SK-N-SH (cell line): Measurements from ENCODE around the gene KRTAP3-3. TPM values are rescaled to one million over a fixed set of nuclear protein-coding genes. Genes with fewer than 3 reads are reported as not detected.

ENCODE experiments used
- CTCF ChIA-PET: fragments of 300-600, 350-600 bp; formaldehyde crosslinking; extraction: SDS; loops from one replicate; lab custom pipeline; 2021; lab: Yijun Ruan, JAX
- POLR2A ChIA-PET: fragments of 350-600 bp; sonication (Branson Sonifier 250); formaldehyde crosslinking; extraction: SDS; loops from one replicate; lab custom pipeline; 2020; ENCODE audit warnings: antibody characterized with exemption, inconsistent platforms; lab: Yijun Ruan, JAX
- DNase-seq: peaks from one replicate; pipeline ENCODE4 v3.0.0; 2012
- H2AFZ ChIP-seq: fragments of 200-600 bp; sonication (generic); 2 replicates; pipeline ENCODE4 v1.8.1; 2016; ENCODE audit warnings: antibody characterized with exemption, mild to moderate bottlenecking, low read depth
- H3F3A ChIP-seq: fragments of 200-600 bp; sonication (generic); replicated peaks from 2 replicates; pipeline ENCODE3; 2016; ENCODE audit warnings: antibody characterized with exemption, mild to moderate bottlenecking; ENCODE audit not compliant: insufficient read depth
- H3K27ac ChIP-seq, 2 experiments: fragments of 200-500 bp in 1 of 2; fragments of 200-600 bp in 1 of 2; sonication (Bioruptor generic) in 1 of 2; sonication (generic), shearing (Covaris generic) in 1 of 2; 2 replicates each; pipeline versions ENCODE4 v1.5.1 to v1.6.1; 2014 to 2016; ENCODE audit warnings: low read depth in 2 of 2, inconsistent platforms in 1 of 2, low read length in 1 of 2, mild to moderate bottlenecking in 1 of 2, mixed read lengths in 1 of 2
- H3K27me3 ChIP-seq: fragments of 200-600 bp; sonication (generic), shearing (Covaris generic); 2 replicates; pipeline ENCODE4 v1.6.1; 2016; ENCODE audit warnings: mixed run types; ENCODE audit not compliant: insufficient read depth
- H3K36me3 ChIP-seq, 2 experiments: fragments of 200-500 bp in 1 of 2; fragments of 200-600 bp in 1 of 2; sonication (Bioruptor generic) in 1 of 2; sonication (generic) in 1 of 2; replicated peaks in 1 of 2; 2 replicates each; pipeline versions ENCODE3 to v1.5.1; 2014 to 2016; ENCODE audit warnings: low read length in 1 of 2, mild to moderate bottlenecking in 1 of 2; ENCODE audit not compliant: insufficient read depth in 2 of 2, control insufficient read depth in 1 of 2
- H3K4me1 ChIP-seq, 2 experiments: fragments of 200-500 bp in 1 of 2; fragments of 200-600 bp in 1 of 2; sonication (Bioruptor generic) in 1 of 2; sonication (generic), shearing (Covaris generic) in 1 of 2; 2 replicates each; pipeline versions ENCODE4 v1.5.1 to v1.6.1; 2014 to 2016; ENCODE audit warnings: low read depth in 1 of 2, low read length in 1 of 2, mixed run types in 1 of 2; ENCODE audit not compliant: insufficient read depth in 2 of 2, control insufficient read depth in 1 of 2
- H3K4me2 ChIP-seq: fragments of 200-600 bp; sonication (generic), shearing (Covaris generic); 2 replicates; pipeline ENCODE4 v1.6.1; 2017; ENCODE audit warnings: mixed run types
- H3K4me3 ChIP-seq, 2 experiments: fragments of 200-500 bp in 1 of 2; fragments of 200-600 bp in 1 of 2; sonication (Bioruptor generic) in 1 of 2; sonication (generic), shearing (Covaris generic) in 1 of 2; 2 replicates each; pipeline versions ENCODE4 v1.5.1 to v1.8.1; 2014 to 2016; ENCODE audit warnings: low read depth in 2 of 2, inconsistent platforms in 1 of 2, low read length in 1 of 2, mild to moderate bottlenecking in 1 of 2, mixed read lengths in 1 of 2, moderate library complexity in 1 of 2
- H3K79me2 ChIP-seq: fragments of 200-600 bp; sonication (generic); 2 replicates; pipeline ENCODE4 v1.8.1; 2017; ENCODE audit warnings: mild to moderate bottlenecking; ENCODE audit not compliant: insufficient read depth
- H3K9ac ChIP-seq: fragments of 200-600 bp; sonication (generic); 2 replicates; pipeline ENCODE4 v1.6.1; 2017; ENCODE audit warnings: mixed run types
- H3K9me2 ChIP-seq: fragments of 200-600 bp; sonication (generic); 2 replicates; pipeline ENCODE4 v1.6.1; 2017; ENCODE audit warnings: mixed run types
- H3K9me3 ChIP-seq: fragments of 200-600 bp; sonication (generic); 2 replicates; pipeline ENCODE4 v1.6.1; 2017; ENCODE audit warnings: mixed run types, mild to moderate bottlenecking, moderate library complexity
- H4K20me1 ChIP-seq: fragments of 200-600 bp; sonication (generic); 2 replicates; pipeline ENCODE4 v1.6.1; 2017; ENCODE audit warnings: mild to moderate bottlenecking, mixed run types; ENCODE audit not compliant: insufficient read depth
- ELF1 ChIP-seq: IDR thresholded peaks from 2 replicates; pipeline ENCODE4 v1.4.0; 2012
- FOSL2 ChIP-seq: IDR thresholded peaks from 2 replicates; pipeline ENCODE4 v1.4.0; 2012; ENCODE audit warnings: low read depth, mild to moderate bottlenecking, moderate library complexity, borderline replicate concordance
- FOXJ3 ChIP-seq: sonication (generic); formaldehyde crosslinking; IDR thresholded peaks from 2 replicates; pipeline ENCODE4 v1.5.1; 2020; ENCODE audit warnings: mild to moderate bottlenecking, missing genetic modification reagents
- GATA2 ChIP-seq: sonication (generic); formaldehyde crosslinking; IDR thresholded peaks from 2 replicates; pipeline ENCODE4 v1.5.0; 2020; ENCODE audit warnings: mild to moderate bottlenecking, missing genetic modification reagents
- JUND ChIP-seq: IDR thresholded peaks from 2 replicates; pipeline ENCODE4 v1.4.0; 2012
- MXI1 ChIP-seq: IDR thresholded peaks from 2 replicates; pipeline ENCODE4 v1.6.1; 2012; ENCODE audit warnings: mild to moderate bottlenecking, low read depth, low read length, improper control_type of control experiment
- NRF1 ChIP-seq: IDR thresholded peaks from 2 replicates; pipeline ENCODE4 v1.6.1; 2012; ENCODE audit warnings: low read depth, mild to moderate bottlenecking, low read length
- POLR2AphosphoS5 ChIP-seq: IDR thresholded peaks from 2 replicates; pipeline ENCODE4 v1.6.1; 2012; ENCODE audit warnings: low read depth, low read length
- RCOR1 ChIP-seq: fragments of 150-350 bp; IDR thresholded peaks from 2 replicates; pipeline ENCODE4 v1.6.1; 2017; ENCODE audit warnings: antibody characterized with exemption, low read length
- SIN3A ChIP-seq: IDR thresholded peaks from 2 replicates; pipeline ENCODE4 v1.6.1; 2012; ENCODE audit warnings: low read depth, mild to moderate bottlenecking, low read length, moderate library complexity, borderline replicate concordance
- SMC3 ChIP-seq: IDR thresholded peaks from 2 replicates; pipeline ENCODE4 v1.6.1; 2012; ENCODE audit warnings: low read depth, low read length, improper control_type of control experiment
- TCF12 ChIP-seq: IDR thresholded peaks from 2 replicates; pipeline ENCODE4 v1.4.0; 2012
- TEAD4 ChIP-seq: IDR thresholded peaks from 2 replicates; pipeline ENCODE4 v1.4.0; 2012; ENCODE audit warnings: mild to moderate bottlenecking, borderline replicate concordance; ENCODE audit not compliant: insufficient read depth
- YY1 ChIP-seq: IDR thresholded peaks from 2 replicates; pipeline ENCODE4 v1.4.0; 2012; ENCODE audit warnings: low read depth, mild to moderate bottlenecking
- ZBTB33 ChIP-seq: IDR thresholded peaks from 2 replicates; pipeline ENCODE4 v1.4.0; 2012; ENCODE audit warnings: low read depth, borderline replicate concordance
- WGBS: methylation state at CpG from one replicate; pipeline ENCODE4 v1.1.6; 2017; ENCODE audit warnings: low lambda C conversion rate; 5-methylcytosine and 5-hydroxymethylcytosine counted together
- polyA plus RNA-seq, 3 experiments: library from polyadenylated mRNA; depleted of rRNA; stranded (reverse); fragments of >200 nt; gene quantifications; 2 replicates each; pipeline ENCODE4 v1.2.3, GENCODE V29; 2012
- TF ChIP-seq, protein P1 (sequence below): IDR thresholded peaks from 2 replicates; pipeline ENCODE4 v1.6.1; 2012; ENCODE audit warnings: mild to moderate bottlenecking, low read depth, low read length, moderate library complexity

Gene KRTAP3-3
- polyA plus RNA-seq, 1 of the 3 experiments (the other 2 are of a cell fraction): not detected

DNA sequence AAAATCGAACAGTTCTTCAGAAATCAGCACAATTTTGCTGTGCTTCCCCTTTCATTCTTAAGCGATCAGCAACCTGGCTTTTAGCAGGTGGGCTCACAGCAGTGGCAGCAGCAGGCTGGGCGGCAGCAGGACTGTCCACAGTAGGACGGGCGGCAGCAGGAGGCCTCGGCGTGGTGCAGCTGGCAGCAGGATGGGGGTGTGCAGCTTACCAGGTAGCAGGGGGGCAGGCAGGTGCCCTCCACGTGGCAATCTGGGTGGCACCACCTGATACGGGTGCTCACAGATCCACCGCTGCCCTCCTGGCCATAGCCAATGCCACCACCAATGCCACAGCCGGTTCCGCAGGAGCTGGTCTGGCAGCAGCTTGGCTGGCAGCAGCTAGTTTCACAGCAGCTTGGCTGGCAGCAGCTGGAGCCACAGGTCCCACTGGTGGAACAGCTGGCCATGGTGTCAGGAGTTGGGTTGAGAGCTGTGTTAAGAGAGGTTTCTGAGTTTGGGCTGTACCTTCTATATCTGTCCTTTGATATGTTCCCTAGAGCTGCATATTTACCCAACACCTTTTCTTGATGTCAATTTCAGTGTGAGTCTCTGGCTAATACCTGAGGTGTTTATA is 35.8 kb upstream of the KRTAP3-3 start, which contains the start of gene KRTAP1-4:
Gene KRTAP1-4, minus strand, starts transcription at position 563 of the 613 bp plus-strand sequence. Its CDS starts 117 bp downstream, at position 446.
- POLR2A ChIA-PET: no interaction called here
- no peak for TF ChIP-seq FOSL2
- TF ChIP-seq ELF1: no peak
- TF ChIP-seq NRF1: no peak
- no peak for TF ChIP-seq JUND
- TF ChIP-seq POLR2AphosphoS5: no peak
- TF ChIP-seq RCOR1: no peak
- TF ChIP-seq GATA2 (CRISPR knock-in tag): no peak
- no peak for TF ChIP-seq ZBTB33
- TF ChIP-seq SIN3A: no peak
- no peak for TF ChIP-seq YY1
- no peak for TF ChIP-seq TCF12
- no peak for TF ChIP-seq SMC3
- TF ChIP-seq FOXJ3: no peak
- TF ChIP-seq, protein P1, sequence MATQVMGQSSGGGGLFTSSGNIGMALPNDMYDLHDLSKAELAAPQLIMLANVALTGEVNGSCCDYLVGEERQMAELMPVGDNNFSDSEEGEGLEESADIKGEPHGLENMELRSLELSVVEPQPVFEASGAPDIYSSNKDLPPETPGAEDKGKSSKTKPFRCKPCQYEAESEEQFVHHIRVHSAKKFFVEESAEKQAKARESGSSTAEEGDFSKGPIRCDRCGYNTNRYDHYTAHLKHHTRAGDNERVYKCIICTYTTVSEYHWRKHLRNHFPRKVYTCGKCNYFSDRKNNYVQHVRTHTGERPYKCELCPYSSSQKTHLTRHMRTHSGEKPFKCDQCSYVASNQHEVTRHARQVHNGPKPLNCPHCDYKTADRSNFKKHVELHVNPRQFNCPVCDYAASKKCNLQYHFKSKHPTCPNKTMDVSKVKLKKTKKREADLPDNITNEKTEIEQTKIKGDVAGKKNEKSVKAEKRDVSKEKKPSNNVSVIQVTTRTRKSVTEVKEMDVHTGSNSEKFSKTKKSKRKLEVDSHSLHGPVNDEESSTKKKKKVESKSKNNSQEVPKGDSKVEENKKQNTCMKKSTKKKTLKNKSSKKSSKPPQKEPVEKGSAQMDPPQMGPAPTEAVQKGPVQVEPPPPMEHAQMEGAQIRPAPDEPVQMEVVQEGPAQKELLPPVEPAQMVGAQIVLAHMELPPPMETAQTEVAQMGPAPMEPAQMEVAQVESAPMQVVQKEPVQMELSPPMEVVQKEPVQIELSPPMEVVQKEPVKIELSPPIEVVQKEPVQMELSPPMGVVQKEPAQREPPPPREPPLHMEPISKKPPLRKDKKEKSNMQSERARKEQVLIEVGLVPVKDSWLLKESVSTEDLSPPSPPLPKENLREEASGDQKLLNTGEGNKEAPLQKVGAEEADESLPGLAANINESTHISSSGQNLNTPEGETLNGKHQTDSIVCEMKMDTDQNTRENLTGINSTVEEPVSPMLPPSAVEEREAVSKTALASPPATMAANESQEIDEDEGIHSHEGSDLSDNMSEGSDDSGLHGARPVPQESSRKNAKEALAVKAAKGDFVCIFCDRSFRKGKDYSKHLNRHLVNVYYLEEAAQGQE: no peak
- no peak for TF ChIP-seq TEAD4
- no peak for TF ChIP-seq MXI1
- TF ChIP-seq, all 33 proteins: peak for 0
- no peak within 1 kb of the TSS for H3K4me3 ChIP-seq

More for the DNA sequence above, 35.8 kb upstream of the KRTAP3-3 start, which contains the start of gene KRTAP1-4:
- Histone ChIP-seq H2AFZ (no peak within 1 kb of the TSS), H3F3A (no peaks in the 10 kb centered on the region), H3K9me3 (no peaks in the 10 kb centered on the region), H3K9me2 (no peaks in the 10 kb centered on the region), H3K36me3 (no peaks in the 10 kb centered on the region), H3K9ac (no peak within 1 kb of the TSS), H3K4me1 (no peaks in the 10 kb centered on the region), H4K20me1 (no peaks in the 10 kb centered on the region), H3K4me2 (no peak within 1 kb of the TSS), H3K27ac (no peak within 1 kb of the TSS), H3K79me2 (no peaks in the 10 kb centered on the region), H3K27me3 (peaks cover 48% of the 10 kb centered on the region)
- WGBS: 5% methylated on average over 7 of the region's 12 CpGs
- DNase-seq: no peak
- CTCF ChIA-PET: interaction anchor here (0.8 to 1.6 kb wide), 2 partner anchors 227 to 299 kb away, joined by 3 to 4 read pairs; no protein-coding TSS in a partner anchor
